Embryonic facial prominence (tissue), 1 donor: ENCODE results near the gene TCF25.
"Not testable (repeated sequence)": the region's sequence is repeated elsewhere in the genome, so short reads cannot be mapped to it uniquely, and the experiment has no call there.

Experiments
- DNase-seq: peaks from one replicate; pipeline ENCODE4 v3.0.0-alpha.2; 2016; ENCODE audit errors: extremely low spot score

TCF25 gene, protein sequence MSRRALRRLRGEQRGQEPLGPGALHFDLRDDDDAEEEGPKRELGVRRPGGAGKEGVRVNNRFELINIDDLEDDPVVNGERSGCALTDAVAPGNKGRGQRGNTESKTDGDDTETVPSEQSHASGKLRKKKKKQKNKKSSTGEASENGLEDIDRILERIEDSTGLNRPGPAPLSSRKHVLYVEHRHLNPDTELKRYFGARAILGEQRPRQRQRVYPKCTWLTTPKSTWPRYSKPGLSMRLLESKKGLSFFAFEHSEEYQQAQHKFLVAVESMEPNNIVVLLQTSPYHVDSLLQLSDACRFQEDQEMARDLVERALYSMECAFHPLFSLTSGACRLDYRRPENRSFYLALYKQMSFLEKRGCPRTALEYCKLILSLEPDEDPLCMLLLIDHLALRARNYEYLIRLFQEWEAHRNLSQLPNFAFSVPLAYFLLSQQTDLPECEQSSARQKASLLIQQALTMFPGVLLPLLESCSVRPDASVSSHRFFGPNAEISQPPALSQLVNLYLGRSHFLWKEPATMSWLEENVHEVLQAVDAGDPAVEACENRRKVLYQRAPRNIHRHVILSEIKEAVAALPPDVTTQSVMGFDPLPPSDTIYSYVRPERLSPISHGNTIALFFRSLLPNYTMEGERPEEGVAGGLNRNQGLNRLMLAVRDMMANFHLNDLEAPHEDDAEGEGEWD

GRCh38 chr16:89873109-89873971 lies at the start of gene TCF25:
Gene TCF25, plus strand, starts transcription at chr16:89873592. Its CDS starts 76 bp downstream, at chr16:89873668.
- DNase-seq = peak; percentile 87

DNA sequence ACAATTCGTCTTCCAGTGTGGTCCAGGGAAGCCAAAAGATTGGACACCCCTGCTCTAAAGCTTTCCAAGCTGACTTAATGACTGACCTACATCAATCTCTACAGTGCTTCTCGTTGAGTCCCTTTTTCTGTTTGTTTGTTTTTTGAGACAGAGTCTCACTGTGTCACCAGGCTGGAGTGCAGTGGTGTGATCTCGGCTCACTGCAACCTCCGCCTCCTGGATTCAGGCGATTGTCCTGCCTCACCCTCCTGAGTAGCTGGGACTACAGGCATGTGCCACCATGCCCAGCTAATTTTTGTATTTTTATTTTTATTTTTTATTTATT lies 49.6 kb upstream of the TCF25 start:
- not testable (repeated sequence) for DNase-seq

- DNase-seq = no peak
Observed at GRCh38 chr16:89826531-89827382, 46.6 kb upstream of the TCF25 start.

DNA sequence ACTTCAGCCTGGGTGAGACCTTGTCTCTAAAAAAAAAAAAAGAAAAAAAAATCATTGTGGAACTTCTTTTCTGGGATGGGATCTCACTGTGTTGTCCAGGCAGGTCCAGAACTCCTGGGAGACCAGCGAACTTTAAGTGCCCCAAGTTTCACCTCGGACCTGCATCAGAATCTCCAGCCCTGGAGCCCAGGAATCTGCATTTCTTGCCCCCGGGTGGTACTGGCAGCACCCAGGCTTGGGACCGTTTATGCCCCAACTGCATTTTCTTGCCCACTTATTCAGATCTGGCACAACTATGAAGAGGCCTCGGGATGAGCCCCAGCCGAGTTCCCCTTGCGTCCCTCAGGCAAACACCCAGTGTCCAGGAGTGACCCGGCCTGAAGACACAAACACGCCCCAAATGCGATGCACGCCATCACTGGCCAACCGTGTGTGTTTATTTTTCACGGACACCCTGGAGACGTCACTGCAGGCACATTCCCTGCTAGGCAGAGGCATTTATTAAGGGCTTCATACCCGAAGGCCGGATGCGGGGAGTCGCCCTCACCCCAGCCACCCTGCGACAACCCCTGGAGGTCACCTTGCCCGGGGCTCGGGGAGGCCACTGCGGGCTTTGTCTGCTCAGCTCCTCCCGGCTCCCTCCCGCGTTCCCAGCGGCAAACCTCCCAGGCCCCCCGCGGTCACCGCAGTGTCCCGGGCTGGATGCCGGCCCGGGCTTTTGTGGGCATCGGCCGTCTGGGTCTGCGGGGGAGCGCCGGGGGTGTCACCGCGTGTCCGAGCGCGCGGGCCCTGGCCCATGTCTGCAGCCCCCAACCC lies 45.8 kb upstream of the TCF25 start:
- DNase-seq = no peak

DNA sequence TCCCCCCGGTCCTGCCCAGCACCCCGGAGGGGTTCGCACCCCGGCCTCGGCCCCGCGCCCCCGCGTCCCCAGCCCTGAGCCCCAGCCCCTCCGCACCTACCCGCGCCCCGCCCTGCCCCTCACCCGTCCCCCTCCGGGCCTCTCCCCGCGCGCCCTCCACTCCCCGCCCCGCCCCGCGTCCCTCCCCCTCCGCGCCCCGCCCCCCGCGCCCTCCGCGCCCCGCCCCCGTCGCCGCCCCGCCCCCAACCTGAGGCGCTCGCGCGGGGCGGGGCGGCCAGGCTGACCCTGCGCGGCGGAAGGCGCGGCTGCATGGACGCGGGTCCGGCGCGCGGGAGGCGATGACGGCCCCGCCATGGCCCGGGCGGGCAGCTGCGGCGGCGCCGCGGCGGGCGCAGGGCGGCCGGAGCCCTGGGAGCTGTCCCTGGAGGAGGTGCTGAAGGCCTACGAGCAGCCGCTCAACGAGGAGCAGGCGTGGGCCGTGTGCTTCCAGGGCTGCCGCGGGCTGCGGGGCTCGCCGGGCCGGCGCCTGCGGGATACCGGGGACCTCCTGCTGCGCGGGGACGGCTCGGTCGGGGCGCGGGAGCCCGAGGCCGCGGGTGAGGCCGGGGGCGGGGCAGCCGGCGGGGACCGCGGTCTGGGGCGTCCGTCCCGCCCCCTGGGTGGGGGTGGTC lies 45.1 kb upstream of the TCF25 start, which contains the start of gene SPIRE2:
TSS of gene SPIRE2 (plus strand) at position 277 of the 671 bp plus-strand sequence. CDS start at position 353, 76 bp downstream.
- DNase-seq = peak; percentile 37

DNA sequence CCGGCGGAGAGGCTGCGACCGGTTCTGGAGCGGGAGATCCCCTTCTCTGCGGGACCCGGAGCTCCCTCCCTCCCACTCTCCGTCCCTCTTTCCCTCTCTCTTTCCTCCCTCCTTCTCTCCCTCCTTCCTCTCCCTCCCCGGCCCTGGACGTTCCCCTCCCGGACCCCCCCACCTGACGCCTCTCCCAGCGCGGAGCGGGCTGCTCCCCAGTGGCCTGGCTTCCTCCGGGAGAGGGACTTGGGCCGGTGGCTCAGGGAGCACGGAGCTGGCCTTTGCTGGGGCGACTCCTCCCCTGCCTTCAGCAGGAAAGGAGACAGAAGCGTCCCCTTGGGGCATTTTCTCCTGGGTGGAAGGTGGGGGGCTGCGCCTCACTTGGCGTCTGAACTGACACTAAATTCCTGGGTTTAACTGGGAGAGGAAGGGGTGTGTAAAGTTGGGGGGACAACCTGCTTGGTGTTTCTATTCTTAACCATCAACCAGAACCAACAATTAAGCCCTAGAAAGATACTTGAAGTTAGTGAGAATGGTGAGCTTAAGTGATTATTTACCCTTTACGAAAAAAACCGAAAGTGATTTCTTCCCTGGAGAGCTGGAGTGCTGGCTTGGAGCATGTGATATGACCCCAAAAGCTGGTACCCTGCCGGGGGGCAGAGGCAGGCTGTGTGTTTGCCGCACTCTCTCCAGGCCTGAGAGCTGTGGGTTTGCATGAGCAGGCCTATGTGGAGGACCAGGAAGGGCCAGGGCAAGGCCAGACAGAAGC lies 44.3 kb upstream of the TCF25 start:
- DNase-seq = no peak

DNA sequence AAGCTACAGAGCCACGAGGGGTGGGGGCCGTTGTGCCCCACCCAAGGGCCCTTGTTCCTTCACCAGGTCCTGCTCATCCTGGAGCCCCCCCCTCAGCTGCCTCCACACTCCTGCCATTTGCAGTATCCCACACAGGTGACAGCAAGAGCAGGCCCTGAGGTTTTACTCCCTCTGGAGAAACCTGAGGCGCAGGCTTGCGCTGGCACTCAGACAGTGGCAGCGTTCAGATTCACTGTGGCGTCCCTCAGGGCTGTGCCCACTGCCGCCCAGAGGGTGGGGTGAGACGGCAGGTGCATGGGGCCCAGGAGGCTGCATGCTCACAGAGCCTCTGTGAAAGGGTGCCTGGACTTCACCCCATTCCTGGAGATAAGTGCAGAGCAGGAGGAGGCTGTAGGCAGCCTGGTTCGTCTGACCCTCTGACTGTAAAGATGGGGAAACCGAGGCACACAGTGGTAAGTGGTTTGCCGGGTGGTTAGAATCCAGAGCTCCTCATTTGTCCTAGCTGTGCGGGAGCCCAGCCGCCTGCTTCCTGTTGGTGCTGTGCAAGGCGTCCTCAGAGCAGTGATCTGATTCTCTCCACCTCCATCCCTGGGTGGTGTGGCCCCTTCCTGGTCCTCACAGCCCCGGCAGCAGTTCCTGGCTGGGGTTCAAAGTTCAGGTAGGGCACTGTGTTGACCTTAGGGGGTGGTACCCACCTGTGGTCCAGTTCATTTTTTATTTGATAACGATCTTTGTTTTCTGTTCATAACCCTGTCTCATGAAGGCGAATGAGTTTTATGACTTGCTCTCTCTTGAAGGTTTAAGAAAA lies 43.6 kb upstream of the TCF25 start:
- DNase-seq = no peak

- DNase-seq = no peak
Observed at GRCh38 chr16:89831810-89832328, 41.5 kb upstream of the TCF25 start.

- not testable (repeated sequence) for DNase-seq
Observed at GRCh38 chr16:89833664-89834363, 39.6 kb upstream of the TCF25 start.

DNA sequence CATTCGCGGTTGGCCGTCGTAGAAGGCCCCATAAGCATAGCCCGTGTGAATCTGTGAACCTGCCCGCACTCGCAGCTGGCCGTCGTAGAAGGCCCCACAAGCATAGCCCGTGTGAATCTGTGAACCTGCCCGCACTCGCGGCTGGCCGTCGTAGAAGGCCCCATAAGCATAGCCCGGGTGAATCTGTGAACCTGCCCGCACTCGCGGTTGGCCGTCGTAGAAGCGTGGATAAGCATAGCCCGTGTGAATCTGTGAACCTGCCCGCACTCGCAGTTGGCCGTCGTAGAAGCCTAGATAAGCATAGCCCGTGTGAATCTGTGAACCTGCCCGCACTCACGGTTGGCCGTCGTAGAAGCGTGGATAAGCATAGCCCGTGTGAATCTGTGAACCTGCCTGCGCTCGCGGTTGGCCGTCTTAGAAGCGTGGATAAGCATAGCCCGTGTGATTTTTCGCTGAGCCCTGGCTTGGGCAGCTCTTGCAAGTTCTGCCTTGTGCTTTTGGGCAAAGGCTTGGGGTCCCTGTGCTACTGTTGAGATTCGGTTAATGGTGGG lies 38.5 kb upstream of the TCF25 start:
- DNase-seq = not testable (repeated sequence)

DNA sequence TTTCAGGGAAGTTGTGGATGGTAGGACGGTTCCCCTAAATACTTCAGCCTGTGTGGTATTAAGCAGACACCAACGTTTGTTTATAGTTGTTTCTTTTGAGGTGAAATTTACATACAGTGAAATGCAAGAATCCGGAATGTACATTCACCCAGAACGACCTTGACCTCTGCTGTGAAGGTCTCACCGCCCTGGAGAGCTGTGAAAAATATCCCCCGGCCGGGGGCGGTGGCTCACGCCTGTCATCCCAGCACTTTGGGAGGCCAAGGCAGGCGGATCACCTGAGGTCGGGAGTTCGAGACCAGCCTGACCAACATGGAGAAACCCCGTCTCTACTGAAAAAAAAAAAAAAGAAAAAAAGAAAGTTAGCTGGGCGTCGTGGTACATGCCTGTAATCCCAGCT lies 36.9 kb upstream of the TCF25 start:
- DNase-seq = not testable (repeated sequence)

DNA sequence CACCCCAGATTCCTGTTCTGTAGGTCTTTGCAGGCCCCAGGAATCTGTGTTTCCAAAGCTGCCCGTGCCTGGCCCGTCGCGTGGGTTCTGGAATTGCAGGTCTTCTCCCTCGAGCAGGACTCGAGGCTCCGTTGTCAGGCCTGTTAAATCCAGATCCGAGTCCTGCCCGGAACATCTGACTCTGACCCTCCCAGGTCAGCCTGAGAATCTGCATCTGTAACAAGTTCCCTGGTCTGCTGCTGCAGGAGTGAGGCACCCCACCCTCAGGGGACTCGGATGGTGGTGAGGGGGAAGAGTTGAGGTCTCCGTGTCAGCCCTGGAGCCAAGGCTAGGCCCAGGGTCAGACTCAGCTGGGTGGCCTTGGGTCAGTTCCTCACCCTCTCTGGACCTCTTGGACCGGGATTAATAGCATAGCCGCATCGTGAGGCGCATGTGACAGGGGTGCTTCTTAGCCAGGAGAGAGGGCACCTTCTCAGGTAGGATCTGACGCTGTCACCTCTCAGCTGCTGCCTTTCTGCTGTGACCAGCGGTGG lies 36.3 kb upstream of the TCF25 start:
- DNase-seq = no peak

DNA sequence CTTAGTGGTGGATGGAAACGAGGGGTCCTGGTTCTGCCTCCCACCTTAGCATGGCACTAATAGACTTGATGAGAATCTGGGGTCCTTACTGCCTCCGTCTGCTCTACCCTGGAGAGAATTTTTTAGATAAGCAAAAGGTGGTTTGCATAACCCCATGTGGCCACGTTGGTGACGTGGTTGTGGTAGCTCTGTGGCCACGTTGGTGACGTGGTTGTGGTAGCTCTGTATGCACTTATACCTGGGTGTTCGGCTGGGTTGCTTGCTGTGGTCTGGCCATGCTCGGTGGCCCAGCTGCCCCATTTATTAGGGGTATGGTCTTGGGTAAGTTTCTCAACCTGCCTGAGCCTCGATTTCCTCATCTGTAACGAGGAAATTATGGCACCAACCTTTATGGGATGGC lies 32.1 kb upstream of the TCF25 start:
- DNase-seq = no peak

DNA sequence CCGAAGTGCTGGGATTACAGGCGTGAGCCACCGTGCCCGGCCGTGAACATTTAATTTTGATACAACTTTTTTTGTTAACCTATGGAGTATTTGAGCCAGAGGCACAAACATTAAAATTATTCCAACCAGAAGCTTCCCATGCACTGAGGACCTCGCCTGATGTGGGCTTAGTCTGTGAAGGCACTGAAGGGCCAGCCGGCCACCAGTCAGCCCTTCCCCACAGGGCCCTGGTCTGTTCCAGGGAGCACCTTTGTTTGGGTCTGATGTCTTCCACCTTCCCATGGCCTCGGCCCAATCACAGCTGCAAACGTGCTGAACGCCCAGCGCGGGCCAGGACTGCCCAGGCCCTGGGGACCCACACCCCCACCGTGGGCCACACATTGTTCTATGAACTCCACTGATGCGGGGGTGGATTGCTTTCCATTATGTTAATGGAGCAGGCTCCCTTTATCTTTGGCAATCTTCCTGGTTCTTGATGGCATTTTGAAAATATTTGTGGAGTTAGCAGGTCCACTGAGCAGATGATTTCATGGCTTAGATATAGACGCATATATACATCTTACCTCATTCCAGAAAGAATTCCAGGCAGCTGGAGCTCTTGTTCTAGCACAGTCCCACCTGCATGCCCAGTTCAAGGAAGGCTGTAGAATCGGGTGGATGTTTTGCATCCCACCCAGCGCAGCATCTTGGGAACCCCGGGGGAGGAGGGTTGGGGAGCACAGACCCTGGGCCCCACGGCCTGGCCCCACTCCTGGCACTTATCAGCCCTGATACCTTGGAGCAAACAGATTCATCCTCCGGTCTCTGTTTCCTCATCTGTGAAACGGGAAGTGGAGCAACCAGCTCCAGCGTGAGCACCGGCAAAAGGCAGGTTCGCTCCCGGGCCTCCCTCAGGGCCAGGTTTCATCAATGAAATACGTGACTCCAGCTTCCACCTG lies 30.7 kb upstream of the TCF25 start:
- DNase-seq = no peak
